ENCODE data around the gene MED23.
"Not testable (repeated sequence)": the region's sequence is repeated elsewhere in the genome, so short reads cannot be mapped to it uniquely, and the experiment has no call there.

MED23 gene

DNA sequence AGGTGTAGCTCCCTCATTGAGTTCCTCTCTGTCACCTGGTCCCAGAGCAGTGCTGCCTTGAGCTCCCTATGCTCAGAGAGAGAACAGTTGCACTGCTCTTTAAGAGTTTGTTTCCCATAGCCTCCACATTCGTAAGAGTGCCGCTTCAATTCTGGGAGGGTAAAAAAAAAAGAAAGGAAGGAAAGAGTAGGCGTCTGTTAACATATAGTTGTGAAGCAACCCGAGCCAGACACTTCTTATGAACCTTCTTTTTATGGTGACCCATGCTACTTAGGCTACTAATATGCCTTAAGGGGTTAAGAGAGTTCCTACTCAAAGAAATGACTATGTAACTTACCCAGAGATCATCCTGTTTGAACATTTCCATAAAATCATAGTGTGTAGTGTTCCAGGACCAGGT lies 59.3 kb downstream of the MED23 start:
- DNase-seq = no peak

DNA sequence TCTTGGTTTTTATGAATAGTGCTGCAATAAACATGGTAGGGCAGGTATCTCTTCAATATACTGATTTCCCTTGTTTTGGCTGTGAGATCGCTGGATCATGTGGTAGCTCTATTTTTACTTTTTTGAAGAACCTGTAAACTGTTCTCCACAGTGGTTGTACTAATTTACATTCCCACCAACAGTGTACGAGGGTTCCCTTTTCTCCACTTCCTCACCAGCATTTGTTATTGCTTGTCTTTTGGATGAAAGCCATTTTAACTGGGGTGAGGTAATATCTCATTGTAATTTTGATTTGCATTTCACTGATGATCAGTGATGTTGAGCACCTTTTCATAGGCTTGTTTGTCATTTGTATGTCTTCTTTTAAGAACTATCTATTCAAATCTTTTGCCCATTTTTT lies 63.0 kb downstream of the MED23 start:
- DNase-seq = no peak

DNA sequence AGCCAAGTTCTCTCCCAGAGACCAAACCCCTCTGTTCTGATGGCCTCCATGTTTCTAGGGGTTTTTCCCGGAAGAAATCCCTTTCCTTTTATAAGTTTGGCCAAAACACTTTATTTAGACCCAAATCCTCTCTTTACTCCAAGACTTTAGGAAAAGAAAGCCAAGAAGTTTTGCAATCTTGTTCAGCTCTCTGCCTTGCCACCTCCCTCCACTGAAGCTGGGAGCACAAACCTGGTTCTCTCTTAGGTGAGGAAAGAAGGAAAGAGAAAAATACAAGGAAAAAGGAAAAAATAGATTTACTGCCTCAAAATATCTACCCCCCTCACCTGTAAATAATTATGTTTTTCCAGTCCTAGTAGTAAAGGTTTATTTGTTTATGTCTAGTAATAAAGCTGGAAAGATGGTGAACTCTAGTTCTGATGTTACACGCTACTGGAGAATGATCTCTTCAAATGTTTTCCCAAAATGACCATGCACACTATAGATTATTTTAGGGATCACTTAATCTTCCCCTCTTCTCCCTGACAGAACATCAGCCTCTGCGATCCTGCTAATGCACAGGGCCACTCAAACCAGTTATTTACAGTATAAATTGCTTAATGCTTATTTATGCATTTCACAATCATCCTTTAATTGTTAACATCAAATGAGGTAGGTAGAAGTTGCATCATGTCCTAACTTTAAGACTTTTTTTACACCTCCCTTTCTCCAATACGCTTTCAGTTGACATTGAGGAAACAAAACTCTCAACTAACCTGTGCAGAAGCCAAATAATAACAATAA lies 65.9 kb downstream of the MED23 start:
- DNase-seq = no peak

DNA sequence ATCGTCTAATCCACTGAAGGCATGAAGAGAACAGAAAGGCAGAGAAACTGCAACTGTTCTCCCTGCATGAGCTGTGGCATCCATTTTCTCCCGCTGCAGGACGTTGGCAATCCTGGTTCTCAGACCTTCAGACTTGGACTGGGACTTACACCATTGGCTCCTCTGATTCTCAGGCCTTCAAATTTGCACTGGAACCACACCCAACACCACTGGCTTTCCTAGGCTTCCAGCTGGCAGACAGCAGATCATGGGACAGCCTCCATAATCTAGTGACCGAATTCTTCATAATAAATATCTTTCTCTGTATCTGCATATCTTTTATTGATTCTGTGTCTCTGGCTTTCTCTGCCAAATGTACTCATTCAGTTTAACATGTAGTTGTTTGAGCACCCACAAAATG lies 69.1 kb downstream of the MED23 start:
- no peak for DNase-seq

DNA sequence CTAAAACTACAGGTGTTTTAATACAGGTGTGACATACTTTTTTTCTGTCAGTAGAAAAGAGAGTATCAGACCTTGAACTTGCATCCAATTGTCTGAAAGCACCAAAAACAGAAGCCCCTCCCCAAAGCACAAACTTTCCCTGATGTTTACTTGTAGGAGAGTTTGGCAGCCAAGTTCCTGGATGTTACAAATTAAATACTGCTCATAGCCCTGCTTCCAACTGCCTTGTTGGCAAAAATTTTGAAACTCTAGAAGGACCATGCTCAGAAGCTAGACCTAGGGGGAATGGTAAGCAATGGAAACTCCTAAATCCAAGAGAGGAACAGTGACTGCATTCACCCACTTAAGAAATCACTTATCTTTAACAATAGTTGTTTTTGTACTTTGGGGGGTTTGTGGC lies 72.0 kb downstream of the MED23 start:
- DNase-seq = no peak

DNA sequence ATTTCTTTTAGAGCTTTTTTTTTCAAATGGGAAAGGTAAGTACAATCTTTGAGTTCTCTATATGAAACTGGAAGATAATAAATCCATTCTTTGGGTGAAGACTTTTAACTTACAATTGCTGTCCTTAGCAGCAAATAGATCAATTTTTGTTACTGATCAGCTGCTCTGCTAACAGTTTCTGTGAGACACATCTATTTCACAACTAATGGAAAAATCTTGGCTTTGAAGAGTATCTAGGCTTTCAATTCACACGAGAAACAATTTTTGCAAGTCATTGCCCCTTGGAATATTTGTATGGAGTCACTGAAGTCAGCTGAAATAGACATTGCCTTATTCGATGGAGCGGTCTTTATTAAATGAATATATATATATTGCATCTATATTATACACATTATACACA lies 75.5 kb downstream of the MED23 start:
- DNase-seq = no peak

DNA sequence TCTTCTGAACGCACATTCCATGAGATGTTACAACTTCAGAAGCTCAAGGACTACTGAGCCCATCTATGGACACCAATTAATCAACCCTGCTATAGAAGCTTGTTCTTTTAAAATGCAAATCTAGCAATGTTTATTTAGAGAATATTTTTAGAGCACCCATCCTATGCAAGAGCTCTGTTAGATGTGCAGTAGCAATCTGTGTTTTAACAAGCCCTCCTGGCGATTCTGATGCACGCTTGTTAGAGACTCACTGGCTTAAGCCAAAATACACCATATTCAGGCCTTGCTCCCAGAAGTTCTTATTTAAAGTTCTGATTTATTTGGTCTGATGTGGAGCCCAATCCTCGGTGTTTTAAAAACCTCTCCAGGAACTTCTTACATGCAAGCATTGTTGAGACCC lies 76.1 kb downstream of the MED23 start:
- DNase-seq = no peak

DNA sequence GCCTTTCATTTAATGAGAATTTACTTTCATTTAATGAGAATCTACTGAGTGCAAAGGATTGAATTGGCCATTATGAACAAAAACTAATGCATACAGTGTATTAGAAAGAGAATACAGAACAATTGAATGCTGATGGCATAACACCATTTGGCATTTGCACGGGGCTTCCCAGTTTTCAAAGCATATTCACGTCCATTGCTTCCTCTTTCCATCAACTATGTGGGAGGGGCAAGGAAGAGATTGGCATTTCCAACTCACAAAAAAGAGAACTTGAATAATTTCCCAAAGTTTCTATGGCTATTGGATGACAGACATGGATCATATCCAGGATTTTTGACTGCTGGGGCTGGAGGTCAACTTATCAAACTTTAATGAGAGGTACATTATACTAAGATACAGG lies 78.2 kb downstream of the MED23 start:
- no peak for DNase-seq

DNA sequence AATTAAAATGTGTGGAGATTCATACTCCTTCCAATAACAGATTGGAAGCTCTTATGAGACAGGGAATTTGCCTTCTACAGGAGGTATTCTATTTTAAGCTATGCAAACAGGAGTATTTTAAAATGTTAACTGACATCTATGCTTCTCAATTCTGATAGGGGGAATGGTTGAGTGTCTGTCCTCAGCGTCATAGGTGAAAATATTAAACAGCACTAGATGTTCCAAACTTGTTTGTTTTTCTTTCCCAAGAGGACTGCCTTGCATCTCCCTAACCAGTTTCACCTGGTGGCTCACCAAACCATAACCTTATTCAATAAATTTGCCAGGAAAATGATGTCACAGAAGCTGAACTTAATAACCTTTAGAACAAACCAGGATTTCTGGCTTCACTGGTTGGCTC lies 79.6 kb downstream of the MED23 start:
- DNase-seq = no peak

DNA sequence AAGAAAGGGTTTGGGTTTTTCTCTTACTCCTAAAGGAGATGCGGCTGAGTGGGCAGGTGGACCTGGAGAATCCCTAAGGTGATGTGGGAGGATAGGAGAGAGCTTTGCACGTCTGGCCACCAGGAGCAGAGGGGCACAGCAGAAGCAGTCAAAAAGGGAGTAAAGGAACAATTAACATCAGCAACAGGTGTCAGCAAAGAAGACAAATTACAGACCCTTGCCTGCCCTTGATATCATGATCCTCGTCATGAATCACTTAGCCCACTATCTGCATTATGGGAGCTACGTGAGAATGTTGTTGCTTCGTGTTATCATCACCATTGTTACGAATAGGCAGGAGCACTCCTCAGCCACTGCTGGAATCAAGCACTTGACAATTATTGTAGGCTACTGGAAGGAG lies 80.6 kb downstream of the MED23 start:
- no peak for DNase-seq

DNA sequence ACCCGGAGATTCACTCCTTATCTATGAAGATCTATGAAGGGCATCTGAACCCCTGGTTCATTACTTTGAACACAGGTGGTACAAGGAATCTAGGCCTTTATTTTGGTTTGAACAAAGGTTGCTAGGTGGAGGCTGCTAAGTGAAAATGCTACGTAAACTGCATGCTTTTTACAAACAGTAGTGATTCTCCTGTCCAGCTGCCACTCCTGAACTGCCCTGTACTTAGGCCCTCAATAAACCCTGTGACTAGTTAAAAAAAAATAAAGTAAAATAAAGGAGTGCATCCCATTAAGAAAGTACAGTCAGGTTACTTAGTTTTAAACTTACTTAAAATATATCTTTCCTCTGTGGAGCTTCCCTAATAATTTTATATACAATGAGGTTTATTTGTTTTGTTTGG lies 82.7 kb downstream of the MED23 start:
- DNase-seq = no peak

DNA sequence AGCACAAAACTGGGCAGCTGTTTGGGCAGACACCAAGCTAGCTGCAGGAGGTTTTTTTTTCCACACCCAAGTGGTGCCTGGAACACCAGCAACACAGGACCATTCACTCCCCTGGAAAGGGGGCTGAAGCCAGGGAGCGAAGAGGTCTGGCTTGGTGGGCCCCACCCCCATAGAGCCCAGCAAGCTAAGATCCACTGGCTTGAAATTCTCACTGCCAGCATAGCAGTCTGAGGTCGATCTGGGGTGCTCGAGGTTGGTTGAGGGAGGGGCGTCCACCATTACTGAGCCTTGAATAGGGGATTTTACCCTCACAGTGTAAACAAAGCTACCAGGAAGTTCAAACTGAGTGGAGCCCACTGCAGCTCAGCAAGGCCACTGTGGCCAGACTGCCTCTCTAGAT lies 89.4 kb downstream of the MED23 start:
- DNase-seq = not testable (repeated sequence)

DNA sequence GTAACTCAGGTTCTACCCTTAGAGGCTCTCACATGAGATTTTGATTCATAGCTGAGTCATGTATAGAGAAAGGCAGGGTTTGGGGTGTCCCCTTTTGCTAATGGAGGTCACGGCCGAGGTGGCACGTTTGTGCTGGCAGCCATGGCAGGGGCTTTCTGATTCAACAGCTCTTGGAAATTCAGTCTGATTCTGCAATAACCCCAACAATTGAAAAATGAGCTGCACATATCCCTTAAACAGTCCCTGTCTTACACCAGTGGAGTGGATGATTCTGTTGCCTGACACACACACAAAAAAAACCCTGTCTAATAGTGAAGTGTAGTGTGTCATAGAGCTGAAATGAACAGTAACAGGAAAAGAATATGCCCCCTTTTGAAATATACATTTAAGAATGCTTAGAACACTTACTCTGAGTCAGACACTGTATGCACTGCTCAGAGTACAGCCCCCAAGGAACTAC lies 95.4 kb downstream of the MED23 start:
- DNase-seq = no peak

DNA sequence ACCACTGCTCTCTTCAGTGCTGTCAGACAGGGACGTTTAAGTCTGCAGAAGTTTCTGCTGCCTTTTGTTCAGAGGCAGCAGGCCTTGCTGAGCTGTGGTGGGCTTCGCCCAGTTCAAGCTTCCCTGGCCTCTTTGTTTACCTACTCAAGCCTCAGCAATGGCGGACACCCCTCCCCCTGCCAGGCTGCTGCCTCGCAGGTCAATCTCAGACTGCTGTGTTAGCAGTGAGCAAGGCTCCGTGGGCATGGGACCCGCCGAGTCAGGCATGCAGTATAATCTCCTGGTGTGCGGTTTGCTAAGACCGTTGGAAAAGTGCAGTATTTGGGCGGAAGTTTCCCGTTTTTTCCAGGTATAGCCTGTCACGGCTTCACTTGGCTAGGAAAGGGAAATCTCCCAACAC lies 96.4 kb downstream of the MED23 start:
- DNase-seq = not testable (repeated sequence)

DNA sequence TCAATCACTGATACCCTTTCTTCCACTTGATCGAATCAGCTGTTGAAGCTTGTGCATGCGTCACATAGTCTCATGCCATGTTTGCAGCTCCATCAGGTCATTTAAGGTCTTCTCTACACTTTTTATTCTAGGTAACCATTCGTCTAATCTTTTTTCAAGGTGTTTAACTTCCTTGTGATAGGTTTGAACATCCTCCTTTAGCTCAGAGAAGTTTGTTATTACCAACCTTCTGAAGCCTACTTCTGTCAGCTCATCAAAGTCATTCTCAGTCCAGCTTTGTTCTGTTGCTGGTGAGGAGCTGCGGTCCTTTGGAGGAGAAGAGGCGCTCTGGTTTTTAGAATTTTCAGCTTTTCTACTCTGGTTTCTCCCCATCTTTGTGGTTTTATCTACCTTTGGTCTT lies 97.1 kb downstream of the MED23 start:
- DNase-seq = not testable (repeated sequence)

DNA sequence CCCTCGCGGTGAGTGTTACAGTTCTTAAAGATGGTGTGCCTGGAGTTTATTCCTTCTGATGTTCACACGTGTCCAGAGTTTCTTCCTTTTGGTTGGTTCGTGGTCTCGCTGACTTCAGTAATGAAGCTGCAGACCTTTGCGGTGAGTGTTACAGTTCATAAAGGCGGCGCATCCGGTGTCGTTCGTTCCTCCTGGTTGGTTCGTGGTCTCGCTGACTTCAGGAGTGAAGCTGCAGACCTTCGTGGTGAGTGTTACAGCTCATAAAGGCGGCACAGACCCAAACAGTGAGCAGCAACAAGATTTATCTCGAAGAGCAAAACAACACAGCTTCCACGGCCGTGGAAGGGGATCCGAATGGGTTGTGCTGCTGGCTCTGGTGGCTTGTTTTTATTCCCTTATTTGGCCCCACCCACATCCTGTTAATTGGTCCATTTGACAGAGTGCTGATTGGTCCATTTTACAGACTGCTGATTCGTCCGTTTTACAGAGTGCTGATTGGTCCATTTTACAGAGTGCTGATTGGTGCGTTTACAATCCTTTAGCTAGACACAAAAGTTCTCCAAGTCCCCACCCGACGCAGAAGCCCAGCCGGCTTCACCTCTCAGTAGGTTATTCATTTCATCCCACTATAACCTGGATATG lies 103.2 kb downstream of the MED23 start:
- DNase-seq = no peak

DNA sequence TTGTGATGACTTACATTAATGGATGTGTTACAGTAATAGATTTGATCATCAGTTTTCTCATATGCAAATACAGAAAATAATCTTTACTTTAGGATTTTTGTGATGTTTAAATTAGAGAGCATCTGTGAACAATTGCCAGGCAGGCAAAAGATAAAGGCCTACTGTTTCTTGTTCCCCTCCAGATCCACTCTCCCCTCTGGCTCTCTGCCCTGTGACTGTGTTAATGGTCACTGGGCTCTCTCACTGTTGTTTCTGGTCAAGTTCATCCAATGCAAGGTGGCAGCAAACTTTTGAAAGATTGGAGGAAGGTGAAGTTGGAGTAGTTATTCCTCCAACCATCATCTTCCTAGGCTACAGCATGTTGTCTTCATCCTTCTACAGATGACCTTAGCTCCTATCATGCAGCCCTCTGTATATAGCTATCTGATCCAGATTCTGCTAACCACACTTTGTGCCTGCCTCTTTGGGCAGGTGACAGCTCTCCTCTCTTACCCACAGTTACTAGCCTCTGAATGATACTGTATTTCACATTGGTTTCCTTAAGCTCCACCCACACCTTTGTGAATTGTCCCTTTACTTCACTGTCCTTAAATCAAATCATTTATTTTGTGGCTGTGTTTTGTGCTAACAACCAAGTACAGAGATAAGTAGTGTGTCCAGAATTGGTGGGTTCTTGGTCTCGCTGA lies 103.9 kb downstream of the MED23 start:
- no peak for DNase-seq
